Epithelial cell of umbilical artery (primary cell): Measurements from ENCODE around the gene GOLGA8S. TPM values are rescaled to one million over a fixed set of nuclear protein-coding genes. Genes with fewer than 3 reads are reported as not detected.

ENCODE experiments used
- total RNA-seq: library from RNA; depleted of rRNA; stranded (reverse); fragments of >200 nt; gene quantifications from 2 replicates; pipeline ENCODE4 v1.2.3, GENCODE V29; 2014

GOLGA8S gene, protein sequence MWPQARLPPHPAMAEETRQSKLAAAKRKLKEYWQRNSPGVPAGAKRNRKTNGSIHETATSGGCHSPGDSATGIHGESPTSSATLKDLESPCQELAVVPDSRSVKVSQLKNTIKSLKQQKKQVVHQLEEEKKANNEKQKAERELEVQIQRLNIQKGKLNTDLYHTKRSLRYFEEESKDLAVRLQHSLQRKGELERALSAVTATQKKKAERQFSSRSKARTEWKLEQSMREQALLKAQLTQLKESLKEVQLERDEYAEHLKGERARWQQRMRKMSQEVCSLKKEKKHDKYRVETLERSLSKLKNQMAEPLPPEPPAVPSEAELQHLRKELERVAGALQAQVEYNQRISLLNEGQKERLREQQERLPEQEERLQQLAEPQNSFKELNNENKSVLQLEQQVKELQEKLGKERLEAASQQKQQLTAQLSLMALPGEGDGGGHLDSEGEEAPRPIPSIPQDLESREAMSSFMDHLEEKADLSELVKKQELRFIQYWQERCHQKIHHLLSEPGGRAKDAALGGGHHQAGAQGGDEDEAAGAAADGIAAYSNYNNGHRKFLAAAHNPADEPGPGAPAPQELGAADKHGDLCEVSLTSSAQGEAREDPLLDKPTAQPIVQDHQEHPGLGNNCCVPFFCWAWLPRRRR
- under 0.01 and 0.15 TPM in 2 replicates for total RNA-seq

DNA sequence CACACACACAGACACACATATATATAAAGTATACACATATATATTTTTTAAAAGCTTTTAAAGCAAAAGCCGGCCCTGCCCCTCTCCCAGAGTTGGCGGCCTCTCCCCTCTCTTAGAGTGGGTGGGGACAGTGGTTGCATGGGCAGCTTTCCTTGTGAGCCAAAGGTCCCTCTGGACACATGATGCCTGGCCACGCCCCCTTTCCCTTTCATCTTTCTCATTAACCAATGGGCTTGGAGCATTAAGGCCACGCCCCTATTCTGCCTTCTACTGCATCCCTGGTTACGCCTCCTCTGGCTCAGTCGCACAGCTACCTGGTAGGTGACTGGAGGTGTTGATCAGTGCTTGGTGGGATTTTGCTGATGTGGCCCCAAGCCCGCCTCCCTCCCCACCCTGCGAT lies at the start of gene GOLGA8S:
Gene GOLGA8S (plus strand): TSS at position 301 of the 400 bp plus-strand sequence. CDS start 62 bp downstream, at position 363.

DNA sequence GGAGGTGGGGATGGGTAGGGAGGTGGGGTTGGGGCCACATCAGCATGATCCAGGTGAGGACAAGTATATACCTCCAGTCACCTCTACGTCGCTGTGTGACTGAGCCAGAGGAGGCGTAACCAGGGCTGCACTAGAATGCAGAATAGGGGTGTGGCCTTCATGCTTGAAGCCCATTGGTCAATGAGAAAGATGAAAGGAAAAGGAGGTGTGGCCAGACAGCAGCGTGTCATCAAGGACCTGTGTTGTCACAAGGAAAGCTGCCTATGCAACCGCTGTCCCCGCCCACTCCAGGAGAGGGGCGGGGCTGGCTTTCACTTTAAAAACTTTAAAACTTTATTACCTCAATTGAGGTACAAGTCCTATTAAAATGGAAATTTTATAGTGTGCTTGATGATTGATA lies 20.5 kb upstream of the GOLGA8S start, which contains the start of gene GOLGA6L26:
Gene GOLGA6L26 (minus strand): TSS at position 101 of the 400 bp plus-strand sequence. CDS start 61 bp downstream, at position 40.

Other genes starting within 250 kb of the GOLGA8S start
- not detected in 2 replicates for gene GOLGA6L1, start 217.9 kb upstream of the GOLGA8S start, total RNA-seq
- gene GOLGA6L26, start 20.6 kb upstream of the GOLGA8S start, total RNA-seq, result not detected in 2 replicates
- not detected in 2 replicates for gene GOLGA6L2, start 92.5 kb downstream of the GOLGA8S start, total RNA-seq
- not detected in 2 replicates for gene MKRN3, start 210.9 kb downstream of the GOLGA8S start, total RNA-seq